H9 (cell line): ENCODE results near the gene MYMK. TPM values are rescaled to one million over a fixed set of nuclear protein-coding genes. Genes with fewer than 3 reads are reported as not detected.

Experiments
- DNase-seq: peaks from one replicate; pipeline ENCODE4 v3.0.0-alpha.2; 2017
- H2AFZ ChIP-seq: one replicate; pipeline ENCODE4 v1.6.1; 2013; ENCODE audit warnings: mild to moderate bottlenecking, low read length, control low read depth, moderate library complexity
- H2AK5ac ChIP-seq: 2 replicates; pipeline ENCODE4 v1.6.1; 2013; ENCODE audit warnings: low read length, control low read depth, mixed read lengths; ENCODE audit not compliant: insufficient read length
- H2BK120ac ChIP-seq: one replicate; pipeline ENCODE4 v1.6.1; 2013; ENCODE audit warnings: low read depth, mild to moderate bottlenecking, low read length, control low read depth, inconsistent platforms; ENCODE audit not compliant: poor library complexity, severe bottlenecking
- H2BK12ac ChIP-seq: 2 replicates; pipeline ENCODE4 v1.6.1; 2013; ENCODE audit warnings: low read length, control low read depth, mixed read lengths, low read depth; ENCODE audit not compliant: insufficient read length
- H2BK15ac ChIP-seq: 2 replicates; pipeline ENCODE4 v1.6.1; 2013; ENCODE audit warnings: low read depth, low read length, control low read depth
- H2BK20ac ChIP-seq: one replicate; pipeline ENCODE4 v1.6.1; 2013; ENCODE audit warnings: low read depth, mild to moderate bottlenecking, low read length, control low read depth, inconsistent platforms; ENCODE audit not compliant: poor library complexity, severe bottlenecking
- H2BK5ac ChIP-seq: 2 replicates; pipeline ENCODE4 v1.6.1; 2013; ENCODE audit warnings: low read length, control low read depth, mixed read lengths; ENCODE audit not compliant: insufficient read length
- H3K14ac ChIP-seq: 2 replicates; pipeline ENCODE4 v1.6.1; 2013; ENCODE audit warnings: low read length, control low read depth; ENCODE audit not compliant: insufficient read depth
- H3K18ac ChIP-seq: 2 replicates; pipeline ENCODE4 v1.6.1; 2013; ENCODE audit warnings: low read depth, mild to moderate bottlenecking, mixed read lengths, low read length, control low read depth; ENCODE audit not compliant: insufficient read length
- H3K23ac ChIP-seq: 2 replicates; pipeline ENCODE4 v1.6.1; 2013; ENCODE audit warnings: low read length, control low read depth, mixed read lengths, low read depth; ENCODE audit not compliant: insufficient read length
- H3K23me2 ChIP-seq: 2 replicates; pipeline ENCODE4 v1.6.1; 2013; ENCODE audit warnings: low read depth, mild to moderate bottlenecking, mixed read lengths, low read length, control low read depth; ENCODE audit not compliant: insufficient read length, poor library complexity, severe bottlenecking
- H3K27ac ChIP-seq: 2 replicates; pipeline ENCODE4 v1.5.1; 2013; ENCODE audit warnings: low read length, control low read depth, mixed read lengths, low read depth; ENCODE audit not compliant: insufficient read length
- H3K27me3 ChIP-seq: 2 replicates; pipeline ENCODE4 v1.6.1; 2013; ENCODE audit warnings: low read length, control low read depth, inconsistent platforms; ENCODE audit not compliant: insufficient read depth
- H3K4ac ChIP-seq: 2 replicates; pipeline ENCODE4 v1.6.1; 2013; ENCODE audit warnings: low read depth, mild to moderate bottlenecking, control low read depth, inconsistent platforms, low read length, moderate library complexity
- H3K4me1 ChIP-seq: 2 replicates; pipeline ENCODE4 v1.6.1; 2013; ENCODE audit warnings: low read length, control low read depth, inconsistent platforms; ENCODE audit not compliant: insufficient read depth
- H3K4me2 ChIP-seq: 2 replicates; pipeline ENCODE4 v1.6.1; 2013; ENCODE audit warnings: low read length, control low read depth, mixed read lengths; ENCODE audit not compliant: insufficient read length, insufficient read depth
- H3K56ac ChIP-seq: 2 replicates; pipeline ENCODE4 v1.6.1; 2013; ENCODE audit warnings: low read depth, mild to moderate bottlenecking, mixed read lengths, low read length, control low read depth; ENCODE audit not compliant: insufficient read length
- H3K79me1 ChIP-seq: 2 replicates; pipeline ENCODE4 v1.6.1; 2013; ENCODE audit warnings: low read depth, mild to moderate bottlenecking, moderate library complexity, low read length, control low read depth, inconsistent platforms; ENCODE audit not compliant: insufficient read depth, poor library complexity, severe bottlenecking
- H3K79me2 ChIP-seq: 2 replicates; pipeline ENCODE4 v1.6.1; 2013; ENCODE audit warnings: low read length, control low read depth, inconsistent platforms; ENCODE audit not compliant: insufficient read depth
- H3K9ac ChIP-seq: 2 replicates; pipeline ENCODE4 v1.6.1; 2013; ENCODE audit warnings: low read length, control low read depth, mixed read lengths; ENCODE audit not compliant: insufficient read length; ENCODE audit errors: extremely low read depth
- H3K9me3 ChIP-seq: one replicate; pipeline ENCODE4 v1.6.1; 2013; ENCODE audit warnings: low read depth, low read length, inconsistent platforms; ENCODE audit not compliant: control insufficient read depth
- H3T11ph ChIP-seq: one replicate; pipeline ENCODE4 v1.6.1; 2013; ENCODE audit warnings: mild to moderate bottlenecking, low read length, control low read depth, inconsistent platforms
- H4K20me1 ChIP-seq: one replicate; pipeline ENCODE4 v1.6.1; 2013; ENCODE audit not compliant: control insufficient read depth, insufficient read length, insufficient read depth
- H4K5ac ChIP-seq: 2 replicates; pipeline ENCODE4 v1.6.1; 2013; ENCODE audit warnings: low read depth, mild to moderate bottlenecking, mixed read lengths, low read length, control low read depth; ENCODE audit not compliant: insufficient read length
- H4K8ac ChIP-seq: replicated peaks from 2 replicates; pipeline ENCODE4 v1.6.1; 2013; ENCODE audit warnings: low read length, control low read depth, mixed read lengths, low read depth; ENCODE audit not compliant: insufficient read length
- H4K91ac ChIP-seq: 2 replicates; pipeline ENCODE4 v1.6.1; 2013; ENCODE audit warnings: low read depth, mild to moderate bottlenecking, moderate library complexity, mixed read lengths, low read length, control low read depth; ENCODE audit not compliant: insufficient read length
- H3K27ac Mint-ChIP-seq, 3 experiments: 2 replicates in 2 of 3; 3 replicates in 1 of 3; pipeline ENCODE4 v1.8.0; 2020 to 2021; ENCODE audit warnings: mixed read lengths in 3 of 3, mild to moderate bottlenecking in 1 of 3, moderate library complexity in 1 of 3
- H3K27me3 Mint-ChIP-seq: 2 replicates; pipeline ENCODE4 v1.8.0; 2021; ENCODE audit warnings: low read depth, mild to moderate bottlenecking, moderate library complexity, mixed read lengths
- H3K36me3 Mint-ChIP-seq, 3 experiments: 2 replicates in 2 of 3; 3 replicates in 1 of 3; pipeline ENCODE4 v1.8.0; 2020 to 2021; ENCODE audit warnings: low read depth in 3 of 3, mixed read lengths in 3 of 3; ENCODE audit not compliant: insufficient read depth in 1 of 3
- H3K4me1 Mint-ChIP-seq, 2 experiments: 2 replicates each; pipeline ENCODE4 v1.8.0; 2020; ENCODE audit warnings: mixed read lengths in 2 of 2
- H3K4me3 Mint-ChIP-seq, 2 experiments: 2 replicates in 1 of 2; 3 replicates in 1 of 2; pipeline ENCODE4 v1.8.0; 2020 to 2021; ENCODE audit warnings: mild to moderate bottlenecking in 2 of 2, mixed read lengths in 2 of 2, moderate library complexity in 1 of 2
- H3K9me3 Mint-ChIP-seq, 2 experiments: 2 replicates in 1 of 2; 3 replicates in 1 of 2; pipeline ENCODE4 v1.8.0; 2020; ENCODE audit warnings: mild to moderate bottlenecking in 2 of 2, mixed read lengths in 2 of 2, moderate library complexity in 1 of 2
- WGBS: extraction: QIAGEN DNeasy Blood & Tissue Kit; methylation state at CpG from one replicate; pipeline ENCODE4 v1.1.7; 2013; ENCODE audit warnings: missing lambda C conversion rate, low lambda C conversion rate, mixed read lengths; ENCODE audit not compliant: insufficient read length; ENCODE audit errors: extremely low coverage; 5-methylcytosine and 5-hydroxymethylcytosine counted together
- total RNA-seq: library from RNA; stranded (reverse); gene quantifications from 2 replicates; pipeline ENCODE4 v1.2.1, GENCODE V29; 2021
- TF ChIP-seq, protein P1 (sequence below): fragments of 200-600 bp; sonication (generic); conservative IDR thresholded peaks from 3 replicates; pipeline ENCODE4 v1.8.0; 2021; ENCODE audit warnings: antibody characterized with exemption, mild to moderate bottlenecking

Gene MYMK
- total RNA-seq, 1 experiment from 2014 or later: not detected

- no peak overlapping the region for H3K4ac ChIP-seq
- no peaks in the 10 kb centered on the region for H3K27me3 ChIP-seq
- no peak overlapping the region for H2BK5ac ChIP-seq
- H3K23me2 ChIP-seq: no peaks in the 10 kb centered on the region
- no peaks in the 10 kb centered on the region for H3K79me1 ChIP-seq
- no peak overlapping the region for H2BK120ac ChIP-seq
- no peaks in the 10 kb centered on the region for H3K4me1 ChIP-seq
- no peak overlapping the region for H2BK15ac ChIP-seq
- H2AK5ac ChIP-seq: no peak overlapping the region
- H3K4me2 ChIP-seq: no peak overlapping the region
- no peak overlapping the region for H3K18ac ChIP-seq
- TF ChIP-seq, protein P1, sequence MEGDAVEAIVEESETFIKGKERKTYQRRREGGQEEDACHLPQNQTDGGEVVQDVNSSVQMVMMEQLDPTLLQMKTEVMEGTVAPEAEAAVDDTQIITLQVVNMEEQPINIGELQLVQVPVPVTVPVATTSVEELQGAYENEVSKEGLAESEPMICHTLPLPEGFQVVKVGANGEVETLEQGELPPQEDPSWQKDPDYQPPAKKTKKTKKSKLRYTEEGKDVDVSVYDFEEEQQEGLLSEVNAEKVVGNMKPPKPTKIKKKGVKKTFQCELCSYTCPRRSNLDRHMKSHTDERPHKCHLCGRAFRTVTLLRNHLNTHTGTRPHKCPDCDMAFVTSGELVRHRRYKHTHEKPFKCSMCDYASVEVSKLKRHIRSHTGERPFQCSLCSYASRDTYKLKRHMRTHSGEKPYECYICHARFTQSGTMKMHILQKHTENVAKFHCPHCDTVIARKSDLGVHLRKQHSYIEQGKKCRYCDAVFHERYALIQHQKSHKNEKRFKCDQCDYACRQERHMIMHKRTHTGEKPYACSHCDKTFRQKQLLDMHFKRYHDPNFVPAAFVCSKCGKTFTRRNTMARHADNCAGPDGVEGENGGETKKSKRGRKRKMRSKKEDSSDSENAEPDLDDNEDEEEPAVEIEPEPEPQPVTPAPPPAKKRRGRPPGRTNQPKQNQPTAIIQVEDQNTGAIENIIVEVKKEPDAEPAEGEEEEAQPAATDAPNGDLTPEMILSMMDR: no peak
- no peak overlapping the region for H3K4me3 Mint-ChIP-seq
- H3K9me3 Mint-ChIP-seq: no peaks in the 10 kb centered on the region
- H4K20me1 ChIP-seq: no peaks in the 10 kb centered on the region
- H3K9me3 ChIP-seq: no peaks in the 10 kb centered on the region
- no CpG with 5 or more reads among the region's 25 CpGs for WGBS
- no peak overlapping the region for H4K5ac ChIP-seq
- H3K4me1 Mint-ChIP-seq: peaks cover 2 to 3% of the 10 kb centered on the region in 2 experiments; a peak in 2 of 4 replicates
- no peak for DNase-seq
- no peak overlapping the region for H2BK12ac ChIP-seq
- peaks cover 1% of the 10 kb centered on the region for H3K27me3 Mint-ChIP-seq
- no peak overlapping the region for H3K23ac ChIP-seq
- H3K14ac ChIP-seq: no peak overlapping the region
- no peaks in the 10 kb centered on the region for H3K79me2 ChIP-seq
- H3K27ac ChIP-seq: no peak overlapping the region
- no peak overlapping the region for H3K9ac ChIP-seq
- no peak overlapping the region for H3K56ac ChIP-seq
- H4K91ac ChIP-seq: no peak overlapping the region
- H4K8ac ChIP-seq: no peak overlapping the region
- H3K36me3 Mint-ChIP-seq: no peaks in the 10 kb centered on the region
- H2AFZ ChIP-seq: no peak overlapping the region
- H3T11ph ChIP-seq: no peak overlapping the region
- no peak overlapping the region for H2BK20ac ChIP-seq
- H3K27ac Mint-ChIP-seq: no peak overlapping the region
Measured at GRCh38 chr9:133545494-133546286, 20.9 kb upstream of the MYMK start.
